Astrocyte (in vitro differentiated cells and primary cell): ENCODE results near the gene PRSS1. TPM values are rescaled to one million over a fixed set of nuclear protein-coding genes. Genes with fewer than 3 reads are reported as not detected.

ENCODE experiments used
- DNase-seq: peaks from one replicate; pipeline ENCODE4 v3.0.0-alpha.2; 2010; ENCODE audit warnings: low read depth
- FAIRE-seq: peaks from 2 replicates; lab custom pipeline; 2011; peaks lifted over from hg19 to GRCh38; lab: Jason Lieb, UNC
- H2AFZ ChIP-seq: 2 replicates; pipeline ENCODE4 v1.6.0; 2012; ENCODE audit warnings: low read depth, low read length, inconsistent platforms
- H3K27ac ChIP-seq: 2 replicates; pipeline ENCODE4 v1.5.1; 2011; ENCODE audit warnings: low read depth, low read length, inconsistent platforms
- H3K27me3 ChIP-seq: 2 replicates; pipeline ENCODE4 v1.6.0; 2011; ENCODE audit warnings: low read length, inconsistent platforms; ENCODE audit not compliant: insufficient read depth
- H3K36me3 ChIP-seq: 2 replicates; pipeline ENCODE4 v1.5.1; 2011; ENCODE audit warnings: low read length, inconsistent platforms; ENCODE audit not compliant: insufficient read depth
- H3K4me1 ChIP-seq: 2 replicates; pipeline ENCODE4 v1.5.1; 2011; ENCODE audit warnings: low read length, inconsistent platforms; ENCODE audit not compliant: insufficient read depth
- H3K4me2 ChIP-seq: 2 replicates; pipeline ENCODE4 v1.6.0; 2012; ENCODE audit warnings: low read length, inconsistent platforms
- H3K4me3 ChIP-seq: 2 replicates; pipeline ENCODE4 v1.5.1; 2011; ENCODE audit warnings: low read depth, mild to moderate bottlenecking, low read length, inconsistent platforms; ENCODE audit not compliant: insufficient read depth
- H3K79me2 ChIP-seq: 2 replicates; pipeline ENCODE4 v1.6.0; 2012; ENCODE audit warnings: mild to moderate bottlenecking, low read length, inconsistent platforms; ENCODE audit not compliant: insufficient read depth
- H3K9ac ChIP-seq: 2 replicates; pipeline ENCODE4 v1.6.0; 2012; ENCODE audit warnings: mild to moderate bottlenecking, low read length, inconsistent platforms
- H3K9me3 ChIP-seq: 2 replicates; pipeline ENCODE4 v1.5.1; 2012; ENCODE audit warnings: low read depth, mild to moderate bottlenecking, low read length, inconsistent platforms; ENCODE audit not compliant: insufficient read depth
- H4K20me1 ChIP-seq: 2 replicates; pipeline ENCODE4 v1.6.0; 2012; ENCODE audit warnings: low read length, inconsistent platforms; ENCODE audit not compliant: insufficient read depth
- H3K27ac Mint-ChIP-seq: one replicate; pipeline ENCODE4 v1.8.0; 2021; ENCODE audit warnings: mild to moderate bottlenecking, mixed read lengths; ENCODE audit not compliant: unreplicated experiment
- H3K27me3 Mint-ChIP-seq: one replicate; pipeline ENCODE4 v1.8.0; 2021; ENCODE audit warnings: low read depth, mixed read lengths; ENCODE audit not compliant: unreplicated experiment
- H3K36me3 Mint-ChIP-seq: one replicate; pipeline ENCODE4 v1.8.0; 2021; ENCODE audit warnings: low read depth, mixed read lengths; ENCODE audit not compliant: unreplicated experiment
- H3K4me1 Mint-ChIP-seq: one replicate; pipeline ENCODE4 v1.8.0; 2021; ENCODE audit warnings: low read depth, mixed read lengths; ENCODE audit not compliant: unreplicated experiment
- H3K4me3 Mint-ChIP-seq: one replicate; pipeline ENCODE4 v1.8.0; 2021; ENCODE audit warnings: mild to moderate bottlenecking, moderate library complexity, mixed read lengths; ENCODE audit not compliant: unreplicated experiment
- H3K9me3 Mint-ChIP-seq: one replicate; pipeline ENCODE4 v1.8.0; 2021; ENCODE audit warnings: mild to moderate bottlenecking, mixed read lengths; ENCODE audit not compliant: unreplicated experiment
- CTCF ChIP-seq: IDR thresholded peaks from 2 replicates; pipeline ENCODE4 v1.5.1; 2011; ENCODE audit warnings: low read depth, mild to moderate bottlenecking, inconsistent platforms, low read length, moderate library complexity; ENCODE audit not compliant: insufficient read depth
- EZH2 ChIP-seq: IDR thresholded peaks from 2 replicates; pipeline ENCODE4 v1.6.1; 2012; ENCODE audit warnings: mild to moderate bottlenecking, low read length, inconsistent platforms; ENCODE audit not compliant: insufficient read depth
- total RNA-seq: library from RNA; stranded (reverse); gene quantifications from 2 replicates; pipeline ENCODE4 v1.2.1, GENCODE V29; 2021

The PRSS1 gene
- total RNA-seq, 1 donor from 2014 or later: not detected

DNA sequence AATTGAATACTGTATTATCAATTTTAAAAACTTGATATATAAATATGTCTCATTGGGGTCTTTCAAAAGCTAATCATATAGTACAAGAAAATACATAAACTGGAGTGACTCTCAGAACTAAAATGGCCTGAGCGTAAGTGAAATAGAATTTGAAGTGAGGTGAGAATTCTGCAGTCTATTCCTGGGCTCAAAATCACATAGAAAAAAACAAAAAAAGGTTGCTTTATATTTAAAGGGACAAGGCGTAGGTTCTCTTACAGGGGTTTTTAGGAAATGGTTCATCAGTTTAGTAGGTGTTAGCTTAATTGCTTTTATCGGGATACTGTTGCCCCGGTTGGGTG lies 36.7 kb upstream of the PRSS1 start:
- H3K36me3 Mint-ChIP-seq: no peaks in the 10 kb centered on the region
- DNase-seq (no peak), FAIRE-seq (no peak)
- H3K27ac ChIP-seq: no peak overlapping the region
- H4K20me1 ChIP-seq: no peaks in the 10 kb centered on the region
- no peak overlapping the region for H3K4me3 Mint-ChIP-seq
- no peak overlapping the region for H2AFZ ChIP-seq
- H3K9me3 Mint-ChIP-seq: peaks cover 2% of the 10 kb centered on the region
- H3K4me2 ChIP-seq: no peak overlapping the region
- no peak overlapping the region for H3K9ac ChIP-seq
- no peaks in the 10 kb centered on the region for H3K79me2 ChIP-seq
- H3K27me3 ChIP-seq: peaks cover 2% of the 10 kb centered on the region
- TF ChIP-seq EZH2: no peak
- TF ChIP-seq CTCF: no peak
- H3K36me3 ChIP-seq: no peaks in the 10 kb centered on the region
- peaks cover 4% of the 10 kb centered on the region for H3K27me3 Mint-ChIP-seq
- H3K4me1 Mint-ChIP-seq: peaks cover 7% of the 10 kb centered on the region
- no peaks in the 10 kb centered on the region for H3K9me3 ChIP-seq
- no peak overlapping the region for H3K27ac Mint-ChIP-seq
- H3K4me3 ChIP-seq: no peak overlapping the region
- no peaks in the 10 kb centered on the region for H3K4me1 ChIP-seq

DNA sequence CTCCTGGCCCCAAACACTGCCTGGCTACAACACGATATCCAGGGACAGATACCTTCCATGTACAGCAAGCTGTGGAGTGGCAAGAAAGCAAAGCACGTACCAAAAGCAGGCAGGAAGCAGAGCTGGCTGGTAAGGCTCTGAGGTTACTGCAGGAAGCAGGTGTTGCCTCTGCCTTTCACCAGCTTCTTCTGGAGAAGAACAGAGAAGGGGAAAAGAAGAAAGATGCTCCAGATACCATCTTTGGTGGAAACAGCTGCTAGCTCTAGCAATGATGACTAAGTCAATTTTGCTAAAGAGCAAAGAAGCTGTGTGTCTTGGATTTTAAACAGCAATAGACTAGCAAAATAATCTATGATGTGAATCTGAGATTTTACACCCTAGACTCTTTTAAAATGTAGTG lies 34.9 kb upstream of the PRSS1 start:
- H3K4me3 Mint-ChIP-seq: no peak overlapping the region
- H3K27me3 Mint-ChIP-seq: peaks cover 4% of the 10 kb centered on the region
- H3K27ac Mint-ChIP-seq: no peak overlapping the region
- no peak overlapping the region for H3K4me3 ChIP-seq
- no peak overlapping the region for H3K4me2 ChIP-seq
- H3K79me2 ChIP-seq: no peaks in the 10 kb centered on the region
- H3K4me1 Mint-ChIP-seq: peaks cover 7% of the 10 kb centered on the region
- H3K27me3 ChIP-seq: no peaks in the 10 kb centered on the region
- FAIRE-seq: no peak
- H3K9ac ChIP-seq: no peak overlapping the region
- peaks cover 2% of the 10 kb centered on the region for H3K9me3 Mint-ChIP-seq
- H2AFZ ChIP-seq: no peak overlapping the region
- no peaks in the 10 kb centered on the region for H3K36me3 ChIP-seq
- no peaks in the 10 kb centered on the region for H3K9me3 ChIP-seq
- no peaks in the 10 kb centered on the region for H3K4me1 ChIP-seq
- H3K36me3 Mint-ChIP-seq: no peaks in the 10 kb centered on the region
- H3K27ac ChIP-seq: no peak overlapping the region
- TF ChIP-seq CTCF (no peak), EZH2 (no peak)
- no peaks in the 10 kb centered on the region for H4K20me1 ChIP-seq
- DNase-seq: no peak

DNA sequence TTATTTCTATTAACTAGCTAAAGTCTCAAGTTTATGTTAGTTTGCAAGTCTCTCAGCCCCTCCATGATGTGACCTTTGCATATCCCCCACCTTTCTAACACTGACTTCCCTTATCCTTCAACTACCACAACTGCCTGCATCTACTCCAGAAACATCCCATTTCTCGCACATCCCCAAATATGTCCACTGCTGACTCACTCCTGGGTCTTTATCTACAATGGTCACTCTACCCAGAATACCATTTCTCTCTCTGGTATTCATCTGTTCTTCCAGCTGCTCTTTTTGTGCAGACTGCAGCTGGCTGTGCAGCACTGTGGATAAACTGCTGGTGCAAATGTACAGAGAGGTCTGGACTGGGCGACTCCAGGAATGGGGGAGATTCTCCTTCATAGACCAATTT lies 32.7 kb upstream of the PRSS1 start:
- H3K27ac ChIP-seq: no peak overlapping the region
- DNase-seq (no peak), FAIRE-seq (no peak)
- no peaks in the 10 kb centered on the region for H3K79me2 ChIP-seq
- H4K20me1 ChIP-seq: no peaks in the 10 kb centered on the region
- H3K27me3 ChIP-seq: peaks cover 8% of the 10 kb centered on the region
- Mint-ChIP-seq H3K36me3 (peaks cover 2% of the 10 kb centered on the region), H3K9me3 (peaks cover 2% of the 10 kb centered on the region), H3K4me1 (peaks cover 3% of the 10 kb centered on the region), H3K4me3 (no peak overlapping the region), H3K27ac (no peak overlapping the region), H3K27me3 (peaks cover 4% of the 10 kb centered on the region)
- H3K4me3 ChIP-seq: no peak overlapping the region
- no peaks in the 10 kb centered on the region for H3K4me1 ChIP-seq
- H3K4me2 ChIP-seq: no peak overlapping the region
- TF ChIP-seq CTCF (no peak), EZH2 (no peak)
- no peak overlapping the region for H3K9ac ChIP-seq
- no peak overlapping the region for H2AFZ ChIP-seq
- H3K9me3 ChIP-seq: no peaks in the 10 kb centered on the region
- H3K36me3 ChIP-seq: no peaks in the 10 kb centered on the region
